Activated CD8-positive, alpha-beta memory T cell treated with anti-CD3 and anti-CD28 coated beads, Interleukin-2, amount 50 U/mL, for 48 hours (primary cell): ENCODE data around the gene ARL8B.

Source experiments
- DNase-seq: peaks from one replicate; pipeline ENCODE4 v3.0.0-alpha.2; 2020

The ARL8B gene

DNA sequence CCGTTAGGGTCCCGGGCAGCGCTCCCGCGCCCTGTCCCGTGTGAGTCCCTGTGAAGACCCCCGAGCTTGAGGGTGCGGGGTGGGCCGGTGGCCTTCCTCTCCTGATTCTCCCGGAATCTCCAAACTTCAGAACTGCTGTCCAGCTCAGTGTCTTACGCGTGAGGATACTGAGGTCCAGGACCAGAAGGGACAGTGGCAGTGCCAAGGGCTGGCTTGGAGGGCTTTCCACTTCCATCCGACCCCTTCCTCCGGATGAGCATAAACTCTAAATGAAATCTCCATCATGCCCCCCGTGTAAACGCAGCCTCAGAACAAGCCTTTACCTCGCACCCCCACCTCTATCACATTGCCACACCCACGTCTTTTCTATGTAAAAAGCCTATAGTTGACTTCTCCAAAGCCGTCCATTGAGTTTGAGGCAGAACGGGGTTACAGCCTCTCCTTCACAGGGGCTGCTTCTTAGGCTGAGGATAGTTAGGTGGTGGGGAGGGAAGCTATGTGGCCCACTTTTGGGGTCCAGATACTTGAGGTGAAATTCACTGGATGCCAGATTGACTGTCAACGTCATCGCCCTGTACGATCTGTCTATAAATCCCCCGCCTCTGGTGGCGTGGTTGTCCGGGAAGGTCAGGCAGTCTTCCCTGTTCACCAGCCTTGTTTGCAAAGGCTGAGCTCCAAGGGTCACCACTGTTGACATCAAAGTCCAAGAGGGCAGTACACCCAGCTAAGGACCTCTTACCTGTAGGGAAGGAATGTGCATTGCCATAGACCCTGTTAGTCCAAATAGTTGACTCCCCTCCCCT lies 66.5 kb downstream of the ARL8B start:
- peak; percentile 75 for DNase-seq

DNA sequence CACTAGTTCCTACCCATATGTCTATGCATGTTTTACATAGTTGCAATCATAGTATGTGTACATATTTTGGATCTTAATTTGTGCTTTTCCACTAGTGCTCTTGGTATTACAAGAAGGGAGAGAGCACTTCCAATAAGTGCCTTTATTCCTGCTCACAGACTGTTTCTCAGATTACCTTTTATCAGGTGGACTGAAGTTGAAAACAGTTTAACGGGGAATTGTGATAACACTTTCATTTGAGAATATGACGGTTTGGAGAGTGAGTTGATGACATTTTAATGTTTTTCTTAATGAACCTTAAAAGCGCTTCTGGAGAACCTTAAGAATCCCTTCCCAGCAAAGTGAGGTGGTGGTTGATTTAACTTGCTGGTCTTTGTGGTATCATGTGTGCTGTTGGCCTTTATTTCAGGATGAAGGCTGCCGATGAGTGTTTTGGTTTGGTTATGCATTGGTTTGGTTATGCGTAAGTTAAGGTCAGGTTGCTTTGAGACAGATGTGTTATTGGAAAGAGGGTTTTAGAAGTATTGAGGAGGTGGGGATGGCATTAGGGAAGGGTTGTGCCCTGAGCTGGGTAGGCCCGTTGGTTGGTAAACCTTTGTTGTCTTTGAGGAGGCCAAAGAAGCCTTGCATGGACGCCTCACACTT lies 68.2 kb downstream of the ARL8B start:
- no peak for DNase-seq

DNA sequence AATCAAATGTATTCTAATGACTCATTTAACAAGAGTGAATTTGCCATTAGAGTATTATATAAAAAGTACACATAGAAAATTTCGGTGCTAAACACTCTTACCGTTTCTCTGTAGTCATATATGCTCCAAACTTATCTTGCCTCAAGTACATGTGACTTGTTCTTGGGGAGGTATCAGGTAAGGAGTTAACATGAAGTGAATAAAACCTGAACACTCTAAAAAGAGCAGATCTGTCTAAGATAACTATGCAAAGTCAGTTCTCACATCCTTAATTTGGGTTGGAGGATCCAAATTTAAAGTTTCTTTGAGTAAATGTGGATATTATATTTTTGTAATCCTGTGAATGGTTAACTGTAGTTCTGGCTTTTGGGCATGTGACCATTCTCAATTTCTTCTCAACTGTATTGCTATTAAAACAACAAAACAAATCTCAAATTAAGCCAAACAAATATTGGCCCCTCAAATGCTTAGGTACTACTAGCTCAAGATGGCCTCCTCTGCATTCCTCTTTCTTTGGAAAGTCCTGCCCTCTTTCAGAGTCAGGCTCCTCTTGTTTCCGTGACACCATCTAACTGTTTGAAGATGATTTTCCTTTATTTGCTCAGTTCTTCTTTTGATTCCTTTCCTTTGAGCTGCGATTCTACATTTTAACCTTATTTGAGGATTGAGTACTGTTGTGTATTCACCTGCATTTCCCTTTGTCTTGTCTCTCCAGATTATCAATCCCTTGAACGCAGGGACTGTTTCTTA lies 69.6 kb downstream of the ARL8B start:
- DNase-seq: no peak

DNA sequence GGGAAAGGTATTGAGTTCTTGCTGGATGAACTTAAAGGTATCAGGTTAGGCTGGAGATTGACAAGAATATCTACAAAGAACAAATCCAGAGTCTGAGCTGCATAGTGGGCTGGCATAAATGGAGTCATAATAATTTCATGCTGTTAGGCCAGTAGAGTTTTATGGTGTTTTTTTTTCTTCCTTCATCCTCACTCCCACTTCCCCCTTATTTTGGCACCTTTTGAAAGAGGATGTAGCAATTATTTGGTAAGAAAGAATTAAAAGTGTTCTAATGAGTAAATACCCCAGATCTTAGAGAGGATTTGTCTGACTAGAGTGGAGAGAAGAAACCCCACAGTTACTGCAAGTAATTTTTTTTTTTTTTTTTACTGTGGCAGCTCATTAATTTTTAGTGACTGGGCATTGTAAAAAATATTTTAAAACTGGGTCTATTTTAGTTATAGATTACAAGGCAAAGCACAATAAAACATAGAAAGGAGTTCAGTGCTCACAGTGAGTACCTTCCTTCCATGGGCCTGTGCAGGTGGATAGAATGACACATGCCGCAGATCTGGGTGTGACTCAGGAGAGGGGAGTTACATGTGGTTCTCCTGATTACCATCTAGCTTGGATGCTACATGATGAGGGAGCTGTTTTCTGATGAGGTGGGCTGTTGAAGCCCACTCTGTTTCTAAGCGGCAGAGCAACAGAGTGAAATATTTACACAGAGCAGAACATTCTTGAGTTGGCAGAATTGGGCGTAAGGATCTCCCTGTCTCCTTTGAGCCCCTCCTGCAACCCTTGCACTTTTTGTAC lies 70.7 kb downstream of the ARL8B start:
- DNase-seq: no peak

DNA sequence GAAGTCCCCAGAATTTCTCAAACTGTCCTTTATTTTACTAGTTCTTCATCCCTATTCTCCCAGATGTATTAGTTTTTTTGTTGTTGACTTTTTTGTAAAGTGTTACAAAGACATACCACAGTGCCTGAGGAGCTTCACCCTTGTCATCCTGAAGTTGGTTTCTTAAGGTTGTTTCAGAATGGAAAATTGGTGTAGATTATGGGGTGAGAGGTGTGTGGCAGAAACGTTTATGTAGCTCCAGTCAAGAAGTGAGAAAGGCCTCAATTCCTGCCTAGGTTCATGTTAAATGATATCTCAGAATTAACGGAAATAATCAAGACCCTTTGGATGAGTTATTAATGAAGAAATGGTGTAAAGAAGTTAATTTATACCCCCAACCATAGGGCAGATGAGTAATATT lies 72.2 kb downstream of the ARL8B start:
- DNase-seq: no peak

DNA sequence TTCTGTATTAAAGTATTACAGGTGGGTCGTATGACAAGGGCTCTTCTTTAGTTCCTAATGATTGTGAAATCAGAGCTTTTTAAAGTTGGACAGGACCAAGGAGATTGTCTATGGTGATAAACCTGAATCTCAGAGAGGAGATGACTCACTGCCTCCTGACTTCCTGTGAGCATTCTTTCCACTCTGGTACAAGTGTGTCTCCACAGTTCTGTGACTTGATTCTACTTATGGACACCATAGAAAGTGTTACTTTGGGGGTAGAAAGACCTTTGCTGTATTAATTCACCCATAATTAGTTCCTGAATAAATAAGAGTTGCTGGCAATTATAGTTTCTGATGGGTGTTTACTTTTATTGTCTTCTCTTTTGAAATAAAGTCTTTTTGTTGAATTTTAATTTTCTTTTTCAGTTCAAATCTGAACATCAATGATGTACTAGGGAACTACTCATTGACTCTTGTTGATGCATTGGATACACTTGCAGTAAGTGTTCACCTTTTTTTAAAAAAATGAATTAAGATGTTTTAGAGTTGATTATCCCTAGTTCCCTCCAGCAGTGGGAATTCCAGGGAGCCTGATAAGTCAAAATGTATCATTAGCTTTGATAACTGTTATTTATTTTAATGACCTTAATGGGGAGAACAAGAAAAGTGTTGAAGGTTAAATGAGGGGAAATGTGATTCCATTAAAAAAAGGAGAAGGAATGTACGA lies 72.9 kb downstream of the ARL8B start:
- no peak for DNase-seq

DNA sequence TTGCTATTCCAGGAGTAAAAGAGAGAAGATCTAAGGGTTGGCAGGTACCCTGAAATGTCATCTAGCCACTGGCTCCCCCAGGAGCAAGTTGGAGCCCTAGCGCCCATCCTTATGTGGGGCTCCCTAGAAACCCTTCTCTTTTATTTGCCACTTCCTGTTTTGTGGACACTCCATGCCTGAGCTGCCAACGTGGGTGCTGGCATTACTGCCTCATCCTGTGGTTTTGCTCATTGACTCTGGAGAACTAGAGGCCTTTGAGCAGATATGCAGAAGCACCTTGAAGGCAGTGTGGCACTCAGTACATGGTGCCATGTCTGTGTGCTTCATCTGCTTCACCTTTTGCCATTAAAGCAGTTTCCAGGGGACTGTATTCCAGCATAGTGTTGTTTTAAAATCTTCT lies 73.5 kb downstream of the ARL8B start:
- no peak for DNase-seq

DNA sequence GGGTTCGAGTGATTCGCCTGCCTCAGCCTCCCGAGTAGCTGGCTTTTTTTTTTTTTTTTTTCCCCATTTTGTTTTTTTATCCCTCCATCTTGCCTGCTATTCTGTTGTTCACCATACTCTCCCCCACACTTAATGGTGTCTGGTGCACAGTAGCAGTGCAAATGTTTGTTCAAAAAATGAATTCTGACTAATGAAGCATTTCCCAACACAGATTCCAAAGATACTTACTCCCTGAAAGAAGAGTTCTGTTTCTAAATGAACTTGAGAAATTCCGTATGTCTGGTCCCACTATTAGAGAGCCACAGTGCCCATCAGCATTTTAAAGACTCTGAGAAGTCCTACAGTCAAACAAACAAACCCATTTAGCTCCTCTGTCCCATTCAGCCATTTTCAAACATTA lies 74.9 kb downstream of the ARL8B start:
- DNase-seq: no peak

DNA sequence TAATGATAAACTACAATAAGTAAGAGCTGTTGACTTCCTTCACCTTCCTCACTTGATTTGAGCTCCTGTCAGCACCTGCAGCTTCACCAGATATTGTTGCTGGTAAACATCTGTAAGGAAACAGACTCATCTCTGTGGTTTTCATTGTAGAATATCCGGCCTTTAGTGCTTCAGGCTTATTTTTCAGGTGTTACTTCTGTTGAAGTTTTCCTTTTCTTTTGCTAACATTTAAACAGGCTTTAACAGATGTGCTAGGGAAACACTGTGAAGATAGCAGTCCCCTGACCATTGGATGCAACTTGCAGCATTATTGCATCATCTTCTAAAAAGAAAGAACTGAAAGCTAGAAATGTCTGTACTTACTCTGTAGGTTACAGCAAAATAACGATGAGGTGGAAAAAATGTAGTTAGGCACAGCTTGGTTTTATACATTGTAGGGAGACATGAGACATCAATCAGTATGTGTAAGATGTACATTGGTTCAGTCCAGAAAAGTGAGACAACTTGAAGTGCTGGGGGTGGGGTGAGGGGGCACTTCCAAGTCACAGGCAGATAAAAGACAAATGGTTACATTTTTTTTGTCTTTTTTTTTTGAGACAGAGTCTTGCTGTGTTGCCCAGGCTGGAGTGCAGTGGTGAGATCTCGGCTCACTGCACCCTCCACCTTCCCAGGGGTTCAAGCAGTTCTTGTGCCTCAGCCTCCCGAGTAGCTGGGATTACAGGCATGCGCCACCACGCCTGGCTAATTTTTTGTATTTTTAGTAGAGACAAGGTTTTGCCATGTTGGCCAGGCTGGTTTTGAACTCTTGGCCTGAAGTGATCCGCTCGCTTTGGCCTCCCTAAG lies 75.6 kb downstream of the ARL8B start:
- no peak for DNase-seq

DNA sequence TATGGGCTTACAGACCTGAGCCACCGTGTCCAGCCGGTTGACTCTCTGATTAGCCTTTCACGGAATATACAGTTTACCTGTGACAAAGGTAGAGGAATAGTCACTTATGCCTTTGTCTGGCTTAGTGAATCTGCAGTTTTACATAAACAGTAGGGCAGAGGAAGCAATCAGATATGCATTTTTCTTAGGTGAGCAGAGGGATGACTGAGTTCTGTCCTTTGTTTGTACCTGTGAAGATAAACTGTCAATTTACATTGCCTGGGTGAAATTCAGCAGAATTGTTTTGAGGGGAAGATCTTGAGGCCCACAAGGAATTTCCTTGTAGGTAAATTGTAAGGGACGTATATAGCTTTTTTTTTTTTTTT lies 76.2 kb downstream of the ARL8B start:
- no peak for DNase-seq

DNA sequence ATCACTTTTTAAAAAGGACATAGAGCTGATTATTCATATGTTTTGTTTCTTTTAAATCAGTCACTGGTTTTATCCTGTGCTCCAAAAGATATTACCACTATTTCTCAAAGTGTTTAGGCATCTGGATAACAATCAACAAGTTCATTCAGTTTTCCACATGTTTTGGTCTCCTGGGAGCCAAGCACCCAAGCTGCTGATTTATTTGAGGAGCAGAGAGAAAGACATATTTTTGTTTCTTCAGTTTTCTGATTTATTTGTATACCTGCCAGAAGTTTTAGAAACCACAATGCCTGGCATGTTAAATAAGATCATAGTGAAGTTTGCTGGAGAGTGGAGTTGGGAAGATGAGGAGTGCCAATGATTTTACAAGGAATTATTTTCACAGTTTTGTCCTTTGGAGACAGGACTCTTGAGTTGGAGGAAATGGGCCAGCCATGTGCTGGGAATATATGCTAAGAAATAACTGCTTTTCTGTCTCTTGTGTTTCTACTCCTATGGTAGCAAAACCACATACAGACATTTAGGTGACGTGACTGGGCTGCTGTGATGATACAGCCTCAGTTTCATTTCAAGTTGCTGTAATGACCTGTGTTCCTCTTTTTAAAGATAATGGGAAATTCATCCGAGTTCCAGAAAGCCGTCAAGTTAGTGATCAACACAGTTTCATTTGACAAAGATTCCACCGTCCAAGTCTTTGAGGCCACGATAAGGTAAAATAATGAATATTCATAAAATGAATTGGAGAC lies 77.1 kb downstream of the ARL8B start:
- DNase-seq: no peak

DNA sequence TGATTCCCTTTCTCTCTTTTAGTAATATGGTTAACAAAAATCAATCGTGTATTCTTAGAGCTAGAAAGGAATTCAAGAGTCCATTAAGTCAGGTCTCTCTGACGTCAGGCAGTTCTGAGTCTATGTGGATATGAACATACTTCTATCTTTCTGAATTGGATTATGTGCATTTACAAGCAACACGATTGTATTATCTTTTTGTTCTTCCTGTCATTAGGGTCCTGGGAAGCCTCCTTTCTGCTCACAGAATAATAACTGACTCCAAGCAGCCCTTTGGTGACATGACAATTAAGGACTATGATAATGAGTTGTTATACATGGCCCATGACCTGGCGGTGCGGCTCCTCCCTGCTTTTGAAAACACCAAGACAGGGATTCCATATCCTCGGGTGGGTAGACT lies 79.4 kb downstream of the ARL8B start:
- DNase-seq: no peak

DNA sequence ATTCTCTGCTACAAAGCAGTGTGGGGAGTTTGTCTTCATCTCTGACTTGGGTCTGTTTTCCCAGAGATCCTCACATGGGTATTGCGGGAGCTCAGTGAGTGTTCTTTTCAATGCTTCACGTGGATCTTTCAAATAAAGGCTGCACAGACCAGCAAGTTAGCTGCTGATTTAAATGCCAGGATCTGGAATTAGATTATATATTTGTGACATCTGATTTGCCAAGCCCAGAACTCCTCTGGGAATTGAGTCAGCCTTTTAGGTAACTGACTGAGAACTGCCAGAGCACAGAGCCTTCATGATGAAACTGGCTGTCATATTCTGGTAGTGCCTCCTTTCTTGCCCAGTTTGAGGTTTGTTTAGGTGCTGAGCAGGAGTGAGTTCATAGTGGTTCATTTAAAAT lies 80.1 kb downstream of the ARL8B start:
- DNase-seq: no peak

DNA sequence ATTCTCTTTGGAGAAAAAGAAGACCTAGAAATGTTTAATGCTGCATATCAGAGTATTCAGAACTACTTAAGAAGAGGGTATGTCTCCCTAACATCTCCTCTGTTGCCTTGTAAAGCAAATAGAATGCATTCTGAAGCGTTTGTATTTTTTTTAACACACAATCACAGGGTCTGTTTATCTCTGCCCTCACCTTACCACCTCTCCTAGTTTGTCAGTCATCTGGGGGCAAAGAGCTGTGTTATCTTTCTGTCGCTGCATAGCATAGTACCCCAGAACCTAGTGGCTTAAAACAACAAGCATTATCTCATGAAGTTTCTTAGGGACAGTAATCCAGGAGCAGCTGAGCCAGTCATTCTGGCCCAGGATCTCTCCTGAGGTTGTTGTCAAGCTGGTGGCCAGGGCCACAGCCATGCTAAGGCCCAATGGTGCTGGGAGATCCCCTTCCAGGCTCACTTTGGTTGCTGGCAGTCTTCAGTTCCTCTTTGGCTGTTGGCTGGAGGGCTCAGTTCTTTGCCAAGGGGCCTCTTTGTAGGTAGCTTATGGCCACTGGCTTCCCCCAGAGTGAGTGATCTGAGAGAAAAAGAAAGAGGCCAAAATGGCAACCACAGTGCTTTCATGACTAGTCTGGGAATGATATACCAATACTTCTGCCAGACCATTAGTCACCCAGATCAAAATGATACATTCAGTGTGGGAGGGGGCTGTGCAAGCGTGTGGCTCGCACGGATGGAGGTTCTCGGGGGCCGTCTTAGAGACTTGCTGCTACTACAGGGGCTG lies 83.3 kb downstream of the ARL8B start:
- peak; percentile 71 for DNase-seq

DNA sequence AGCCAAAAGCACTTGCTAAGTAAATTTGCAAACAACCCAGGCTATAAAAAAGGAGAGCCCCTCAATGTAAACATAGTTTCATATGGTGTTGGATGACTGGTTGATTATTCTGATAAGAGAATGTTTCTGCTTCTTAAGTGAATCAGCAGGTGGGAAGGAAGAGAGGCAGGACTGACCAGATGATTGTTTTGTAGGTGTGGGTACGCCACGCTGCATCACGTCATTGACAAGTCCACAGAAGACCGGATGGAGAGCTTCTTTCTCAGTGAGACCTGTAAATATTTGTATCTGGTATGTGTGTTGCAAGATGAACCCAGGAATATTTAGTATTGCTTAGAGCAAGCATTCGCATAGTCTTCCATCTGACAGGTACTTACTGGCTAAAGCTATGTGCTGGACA lies 88.8 kb downstream of the ARL8B start:
- no peak for DNase-seq

DNA sequence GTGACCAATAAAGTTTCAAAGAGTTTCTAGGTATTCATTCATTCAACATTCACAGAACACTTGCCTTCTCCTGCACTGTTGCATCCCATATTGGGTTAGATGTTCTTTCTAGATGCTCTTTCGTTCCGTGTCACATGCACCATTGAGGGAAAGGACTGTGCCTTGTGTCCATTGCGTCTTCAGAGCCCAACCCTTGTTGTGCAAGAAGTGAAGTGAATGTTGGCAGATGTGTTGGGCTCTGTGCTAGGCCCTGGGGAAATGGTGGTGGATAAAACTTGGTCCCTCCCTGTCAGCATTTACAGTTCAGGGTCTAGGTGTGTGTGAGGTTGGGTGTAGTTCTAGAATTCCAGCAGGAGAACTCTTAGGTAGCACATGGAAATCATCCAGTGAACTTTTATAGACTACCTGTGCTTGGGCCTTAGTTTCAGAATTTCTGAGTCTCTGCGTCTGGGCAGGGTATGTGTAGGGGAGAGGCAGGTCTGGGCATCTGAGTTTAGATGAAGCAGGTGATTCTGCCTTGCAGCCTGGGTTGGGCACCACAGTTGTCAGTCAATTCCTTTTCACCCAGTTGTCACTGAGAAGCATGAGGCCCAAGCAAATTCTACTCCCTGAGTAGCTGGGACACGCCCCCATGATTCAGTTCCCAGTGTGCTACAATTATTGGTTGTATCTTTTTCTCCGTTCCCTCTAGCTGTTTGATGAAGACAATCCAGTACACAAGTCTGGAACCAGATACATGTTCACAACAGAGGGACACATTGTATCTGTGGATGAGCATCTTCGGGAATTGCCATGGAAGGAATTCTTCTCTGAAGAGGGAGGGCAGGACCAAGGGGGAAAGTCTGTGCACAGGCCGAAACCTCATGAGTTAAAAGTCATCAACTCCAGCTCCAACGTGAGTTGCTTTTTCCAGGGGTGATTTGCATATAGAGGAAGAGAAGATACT lies 90.8 kb downstream of the ARL8B start:
- no peak for DNase-seq

DNA sequence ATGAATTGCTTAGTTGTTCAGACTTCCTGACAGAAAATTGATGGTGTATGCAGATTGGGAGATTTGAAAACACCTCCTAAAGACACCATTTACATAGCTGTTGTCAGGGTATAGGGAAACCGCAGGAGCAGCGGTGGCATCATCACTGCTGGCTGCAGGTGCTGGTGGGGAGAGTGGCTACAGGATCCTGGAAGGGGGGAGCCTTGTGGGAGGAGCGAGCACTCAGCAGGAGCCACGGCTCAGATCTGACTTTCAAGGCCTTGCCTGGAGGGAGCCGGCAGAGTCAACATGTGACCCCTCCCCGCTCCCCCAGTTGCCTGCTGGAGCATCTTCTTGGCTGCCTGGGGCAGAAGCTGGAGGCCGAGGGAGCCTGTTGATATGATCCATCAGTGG lies 91.5 kb downstream of the ARL8B start:
- no peak for DNase-seq

DNA sequence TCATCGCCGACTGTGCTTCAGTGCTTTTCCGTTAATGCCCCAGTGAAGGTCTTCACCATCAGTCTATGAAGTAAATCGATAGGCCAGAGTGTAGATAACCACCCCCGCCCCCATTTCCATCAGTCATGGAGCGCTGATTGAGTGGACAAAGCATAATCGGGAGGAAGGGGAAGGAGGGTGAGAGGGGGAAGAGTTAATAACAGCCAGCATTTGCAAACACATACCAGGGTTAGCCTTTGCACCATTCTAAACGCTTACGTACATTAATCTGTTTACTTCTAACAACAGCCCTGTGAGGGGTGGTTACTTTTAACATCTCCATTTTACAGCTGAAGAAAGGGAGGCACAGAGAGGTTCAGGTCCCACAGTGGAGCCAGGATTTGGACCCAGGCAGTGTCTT lies 92.3 kb downstream of the ARL8B start:
- no peak for DNase-seq
